PC-3 (cell line): ENCODE results near the gene HOXC10.

ENCODE experiments used
- CTCF ChIP-seq: fragments of 300-600 bp; sonication (generic); conservative IDR thresholded peaks from 2 replicates; pipeline ENCODE4 v1.5.1; 2017; ENCODE audit warnings: antibody characterized with exemption, low read depth, mild to moderate bottlenecking, low read length
- EZH2phosphoT487 ChIP-seq: fragments of 300-600 bp; sonication (generic); IDR thresholded peaks from 2 replicates; pipeline ENCODE4 v1.6.1; 2018; ENCODE audit warnings: mild to moderate bottlenecking, antibody characterized with exemption, low read length, borderline replicate concordance

GRCh38 chr12:53997204-53998109 lies 12.5 kb downstream of the HOXC10 start:
- TF ChIP-seq CTCF: no peak
- TF ChIP-seq EZH2phosphoT487: no peak
